Neural progenitor cell (in vitro differentiated cells): ENCODE data around the gene SUSD3.

ENCODE experiments used
- EZH2 ChIP-seq: fragments of 200-600 bp; sonication (generic); IDR thresholded peaks from 2 replicates; pipeline ENCODE4 v1.6.1; 2017; ENCODE audit warnings: antibody characterized with exemption, mild to moderate bottlenecking, moderate library complexity
- EZH2phosphoT487 ChIP-seq: fragments of 200-600 bp; sonication (generic); IDR thresholded peaks from 2 replicates; pipeline ENCODE4 v1.6.1; 2017; ENCODE audit warnings: antibody characterized with exemption
- TF ChIP-seq, protein P1 (sequence below): fragments of 200-600 bp; sonication (generic); IDR thresholded peaks from 2 replicates; pipeline ENCODE4 v1.5.1; 2017; ENCODE audit warnings: antibody characterized with exemption, mild to moderate bottlenecking

DNA sequence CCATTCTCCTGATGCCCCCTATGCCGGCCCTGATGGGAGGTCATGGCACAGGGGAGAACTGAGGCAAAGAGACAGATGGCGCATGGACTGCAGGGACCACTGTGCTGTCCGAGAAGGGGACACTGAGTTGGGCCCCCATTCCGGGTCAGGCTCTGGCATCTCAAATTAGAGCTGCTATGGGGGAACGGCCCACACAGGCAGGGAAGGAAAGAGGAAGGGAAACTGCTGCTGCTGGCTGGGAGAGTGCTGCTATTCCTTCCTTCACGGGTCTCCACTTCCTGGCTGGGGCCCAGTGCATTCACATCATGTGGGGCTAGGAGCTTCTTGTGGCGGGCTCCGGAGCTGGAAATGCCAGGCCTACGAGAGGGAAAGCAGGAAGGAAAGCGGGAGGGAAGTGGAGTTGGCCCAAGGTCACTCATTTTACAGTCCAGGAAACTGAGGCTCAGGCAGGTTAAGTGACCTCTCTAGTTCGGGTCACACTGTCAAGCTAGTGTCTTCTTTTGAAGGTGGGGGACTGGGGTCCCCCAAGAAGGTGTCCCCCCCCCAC is 36.2 kb downstream of the SUSD3 start:
- TF ChIP-seq, protein P1, sequence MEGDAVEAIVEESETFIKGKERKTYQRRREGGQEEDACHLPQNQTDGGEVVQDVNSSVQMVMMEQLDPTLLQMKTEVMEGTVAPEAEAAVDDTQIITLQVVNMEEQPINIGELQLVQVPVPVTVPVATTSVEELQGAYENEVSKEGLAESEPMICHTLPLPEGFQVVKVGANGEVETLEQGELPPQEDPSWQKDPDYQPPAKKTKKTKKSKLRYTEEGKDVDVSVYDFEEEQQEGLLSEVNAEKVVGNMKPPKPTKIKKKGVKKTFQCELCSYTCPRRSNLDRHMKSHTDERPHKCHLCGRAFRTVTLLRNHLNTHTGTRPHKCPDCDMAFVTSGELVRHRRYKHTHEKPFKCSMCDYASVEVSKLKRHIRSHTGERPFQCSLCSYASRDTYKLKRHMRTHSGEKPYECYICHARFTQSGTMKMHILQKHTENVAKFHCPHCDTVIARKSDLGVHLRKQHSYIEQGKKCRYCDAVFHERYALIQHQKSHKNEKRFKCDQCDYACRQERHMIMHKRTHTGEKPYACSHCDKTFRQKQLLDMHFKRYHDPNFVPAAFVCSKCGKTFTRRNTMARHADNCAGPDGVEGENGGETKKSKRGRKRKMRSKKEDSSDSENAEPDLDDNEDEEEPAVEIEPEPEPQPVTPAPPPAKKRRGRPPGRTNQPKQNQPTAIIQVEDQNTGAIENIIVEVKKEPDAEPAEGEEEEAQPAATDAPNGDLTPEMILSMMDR = no peak
- no peak for TF ChIP-seq EZH2
- TF ChIP-seq EZH2phosphoT487 = no peak
